Measurements from ENCODE around the gene ORMDL3.

The ORMDL3 gene

GRCh38 chr17:39923230-39923629 lies 4.2 kb downstream of the ORMDL3 start (continued):
- no peak for TF ChIP-seq CSRNP3 (CRISPR knock-in tag; IDR thresholded peaks at IDR 0.05)
- TF ChIP-seq ZNF8 (CRISPR knock-in tag; IDR thresholded peaks at IDR 0.05), result no peak
- TF ChIP-seq TSHZ2 (CRISPR knock-in tag; IDR thresholded peaks at IDR 0.05), result no peak
- TF ChIP-seq CSDC2 (CRISPR knock-in tag; IDR thresholded peaks at IDR 0.05), result no peak
- no peak for TF ChIP-seq ESRRG (CRISPR knock-in tag; IDR thresholded peaks at IDR 0.05)

GRCh38 chr17:39922006-39922405 lies 5.4 kb downstream of the ORMDL3 start:
- no peak for ATAC-seq
- TF ChIP-seq ZFP3 (CRISPR knock-in tag; IDR thresholded peaks at IDR 0.05), result no peak
- TF ChIP-seq TCF4 (CRISPR knock-in tag; IDR thresholded peaks at IDR 0.05; ENCODE audit: borderline replicate concordance), result no peak
- no peak for TF ChIP-seq POU6F1 (CRISPR knock-in tag; IDR thresholded peaks at IDR 0.05; ENCODE audit: borderline replicate concordance, low read depth)
- no peak for TF ChIP-seq TOX (CRISPR knock-in tag; IDR thresholded peaks at IDR 0.05; ENCODE audit: borderline replicate concordance)
- TF ChIP-seq ZNF8 (CRISPR knock-in tag; IDR thresholded peaks at IDR 0.05), result no peak

GRCh38 chr17:39921323-39921722 lies 6.1 kb downstream of the ORMDL3 start:
- no peak for ATAC-seq
- TF ChIP-seq ESRRG (CRISPR knock-in tag; IDR thresholded peaks at IDR 0.05) (no peak), TCF4 (CRISPR knock-in tag; IDR thresholded peaks at IDR 0.05; ENCODE audit: borderline replicate concordance) (no peak), PATZ1 (CRISPR knock-in tag; IDR thresholded peaks at IDR 0.05; ENCODE audit: borderline replicate concordance) (no peak), CSRNP3 (CRISPR knock-in tag; IDR thresholded peaks at IDR 0.05) (no peak), TSHZ2 (CRISPR knock-in tag; IDR thresholded peaks at IDR 0.05) (no peak), PPARA (CRISPR knock-in tag; IDR thresholded peaks at IDR 0.05; ENCODE audit: borderline replicate concordance) (no peak), ZFP3 (CRISPR knock-in tag; IDR thresholded peaks at IDR 0.05) (no peak), SNAI2 (CRISPR knock-in tag; IDR thresholded peaks at IDR 0.05) (no peak), OSR1 (CRISPR knock-in tag; IDR thresholded peaks at IDR 0.05) (no peak), TOX (CRISPR knock-in tag; IDR thresholded peaks at IDR 0.05; ENCODE audit: borderline replicate concordance) (no peak), ARNTL (CRISPR knock-in tag; IDR thresholded peaks at IDR 0.05; ENCODE audit: borderline replicate concordance, low read depth) (no peak), POU6F1 (CRISPR knock-in tag; IDR thresholded peaks at IDR 0.05; ENCODE audit: borderline replicate concordance, low read depth) (no peak)

Measured in SK-N-SH treated with all-trans-retinoic acid at 6 μM for 48 hours (cell line).